GM21447 (cell line): ENCODE measurements around the gene CLCN2.
"Not testable (repeated sequence)": the region's sequence is repeated elsewhere in the genome, so short reads cannot be mapped to it uniquely, and the experiment has no call there.

Experiments used
- ATAC-seq: cut with Tn5 transposase; IDR thresholded peaks from one replicate; pipeline ENCODE4 v1.9.1; 2021; ENCODE audit not compliant: unreplicated experiment

CLCN2 gene

GRCh38 chr3:184347321-184348056 is 13.9 kb downstream of the CLCN2 start:
- no peak for ATAC-seq

DNA sequence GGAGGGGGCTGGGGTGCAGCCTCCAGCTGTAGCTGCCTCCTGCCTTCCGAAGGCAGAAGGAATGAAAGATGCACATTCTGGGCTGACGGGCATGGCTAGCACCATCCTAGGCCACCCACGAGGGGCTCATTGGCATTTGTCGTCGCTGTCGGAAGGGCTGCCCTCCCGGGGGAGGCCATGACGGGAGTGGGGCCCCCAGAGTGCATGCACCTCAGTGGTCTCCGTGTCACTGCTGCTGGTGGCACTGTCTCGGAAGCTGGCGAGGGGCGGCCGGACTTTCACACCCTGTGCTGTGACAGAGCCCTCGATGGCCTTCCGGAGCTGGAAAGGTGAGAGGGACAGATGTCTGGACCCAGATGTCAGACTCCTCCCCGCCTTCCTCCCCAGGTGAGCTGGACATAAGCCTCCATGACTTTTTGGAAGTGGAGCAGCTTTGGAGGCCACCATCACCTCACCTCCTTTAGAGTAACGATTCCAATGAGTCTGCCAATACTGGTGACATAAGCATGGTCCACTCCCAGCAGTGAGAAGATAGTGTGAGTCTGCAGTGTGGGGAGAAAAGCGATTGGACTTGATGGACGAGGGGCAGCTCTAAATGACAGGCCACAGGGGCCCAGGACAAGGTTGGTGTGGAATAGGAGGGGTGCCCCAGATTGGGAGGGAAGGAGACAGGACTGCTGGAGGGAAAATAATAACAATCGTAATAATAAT is 14.8 kb downstream of the CLCN2 start:
- no peak for ATAC-seq

GRCh38 chr3:184345317-184346144 is 15.9 kb downstream of the CLCN2 start:
- ATAC-seq = peak; percentile 66

GRCh38 chr3:184344579-184345316 is 16.7 kb downstream of the CLCN2 start:
- no peak for ATAC-seq

GRCh38 chr3:184343200-184343876 is 18.1 kb downstream of the CLCN2 start:
- no peak for ATAC-seq

DNA sequence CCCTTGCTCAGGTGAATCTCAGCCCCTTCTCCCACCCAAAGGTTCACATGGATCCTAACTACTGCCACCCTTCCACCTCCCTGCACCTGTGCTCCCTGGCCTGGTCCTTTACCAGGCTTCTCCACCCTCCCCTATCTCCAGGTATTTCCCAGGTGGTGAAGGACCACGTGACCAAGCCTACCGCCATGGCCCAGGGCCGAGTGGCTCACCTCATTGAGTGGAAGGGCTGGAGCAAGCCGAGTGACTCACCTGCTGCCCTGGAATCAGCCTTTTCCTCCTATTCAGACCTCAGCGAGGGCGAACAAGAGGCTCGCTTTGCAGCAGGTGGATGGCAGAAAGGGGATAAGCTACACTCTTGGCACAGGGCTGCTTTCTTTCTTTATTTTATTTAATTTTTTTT is 19.5 kb downstream of the CLCN2 start:
- no peak for ATAC-seq

DNA sequence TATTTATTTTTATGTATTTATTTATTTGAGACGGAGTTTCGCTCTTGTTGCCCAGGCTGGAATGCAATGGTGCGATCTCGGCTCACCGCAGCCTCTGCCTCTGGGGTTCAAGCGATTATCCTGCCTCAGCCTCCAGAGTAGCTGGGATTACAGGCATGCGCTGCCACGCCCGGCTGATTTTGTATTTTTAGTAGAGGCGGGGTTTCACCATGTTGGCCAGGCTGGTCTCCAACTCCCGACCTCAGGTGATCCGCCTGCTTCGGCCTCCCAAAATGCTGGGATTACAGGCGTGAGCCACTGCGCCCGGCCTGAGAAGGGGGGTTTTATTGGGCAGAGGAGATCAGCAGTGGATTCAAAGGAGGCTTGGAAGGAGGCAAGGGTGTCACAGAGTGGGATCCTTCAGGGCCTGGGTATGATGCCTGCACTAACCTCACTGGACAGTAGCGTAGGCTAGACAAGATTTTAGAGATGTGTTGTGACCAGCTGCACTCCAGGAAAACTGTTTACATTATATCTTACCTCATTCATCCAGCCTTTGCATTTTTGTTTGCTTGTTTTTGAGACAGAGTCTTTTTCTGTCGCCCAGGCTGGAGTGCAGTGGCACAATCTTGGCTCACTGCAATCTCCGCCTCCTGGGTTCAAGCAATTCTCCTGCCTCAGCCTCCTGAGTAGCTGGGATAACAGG is 21.8 kb downstream of the CLCN2 start:
- ATAC-seq = not testable (repeated sequence)

- ATAC-seq = no peak
Measured at GRCh38 chr3:184339001-184339400, 22.4 kb downstream of the CLCN2 start.

GRCh38 chr3:184338511-184338945 is 22.9 kb downstream of the CLCN2 start:
- no peak for ATAC-seq

GRCh38 chr3:184337981-184338380 is 23.4 kb downstream of the CLCN2 start:
- ATAC-seq = no peak

DNA sequence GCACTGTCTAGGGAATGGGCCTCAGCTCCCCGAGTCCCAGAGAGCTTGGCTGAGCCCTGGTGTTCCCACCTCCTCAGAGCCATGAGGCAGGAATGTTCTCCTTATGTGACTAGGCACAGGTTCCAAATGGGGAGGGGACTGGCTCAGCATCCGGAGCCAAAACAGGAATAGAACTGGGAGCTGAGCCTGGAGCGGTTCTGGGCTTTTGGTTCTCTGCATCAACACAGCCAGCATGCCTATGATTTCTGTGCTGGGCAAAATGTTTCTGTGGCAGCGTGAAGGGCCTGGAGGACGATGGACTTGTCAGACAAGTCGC is 24.0 kb downstream of the CLCN2 start, which contains the start of gene FAM131A:
FAM131A (plus strand) TSS at position 202 of the 316 bp plus-strand sequence; CDS start at position 233, 31 bp downstream.
- no peak for ATAC-seq

- ATAC-seq = no peak
Measured at GRCh38 chr3:184336547-184337398, 24.6 kb downstream of the CLCN2 start.

DNA sequence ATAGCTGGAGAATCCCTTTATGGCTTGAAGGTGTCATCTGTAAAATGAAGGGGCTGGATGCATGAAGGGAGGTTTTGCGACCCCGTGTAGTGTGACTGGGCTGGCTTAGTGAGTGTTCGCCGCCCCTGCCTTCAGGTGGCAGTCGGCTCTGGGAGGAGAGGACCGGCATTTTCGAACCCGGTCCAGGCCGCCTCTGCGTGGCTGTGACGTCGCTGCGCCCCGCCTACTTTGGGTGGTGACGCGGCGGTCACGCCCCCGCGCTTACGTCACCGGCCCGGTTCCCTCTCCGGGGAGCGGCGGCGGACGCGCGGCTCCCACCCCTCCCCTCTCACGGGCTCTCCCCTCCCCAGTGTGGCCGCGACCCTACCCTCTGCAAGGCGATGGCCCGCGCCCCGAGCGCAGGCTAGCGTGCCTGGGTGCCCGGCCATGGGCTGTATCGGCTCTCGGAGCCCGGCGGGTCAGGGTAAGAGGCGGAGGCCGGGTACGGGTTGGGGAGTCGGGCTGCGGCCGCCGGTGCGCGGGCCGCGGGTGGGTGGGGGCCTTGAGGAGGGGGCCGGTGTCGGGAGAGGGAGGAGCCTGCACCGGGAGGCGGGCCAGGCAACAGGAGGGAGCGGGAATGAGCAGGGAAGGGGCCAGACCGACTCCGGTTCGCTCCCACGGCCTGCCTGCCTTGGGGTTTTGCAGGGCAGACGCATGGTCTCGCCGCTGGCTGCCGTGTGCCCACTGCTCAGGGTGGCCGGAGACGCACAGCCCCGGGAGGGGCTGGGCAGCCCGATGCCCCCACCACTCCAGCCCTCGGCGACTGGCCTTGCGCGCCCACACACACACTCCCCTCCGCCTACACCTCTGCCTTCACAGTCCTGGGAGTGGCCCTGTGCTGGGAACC is 25.5 kb downstream of the CLCN2 start:
- peak; percentile 83 for ATAC-seq

GRCh38 chr3:184335291-184335660 is 26.1 kb downstream of the CLCN2 start:
- peak; percentile 9 for ATAC-seq

- no peak for ATAC-seq
Measured at GRCh38 chr3:184334470-184335158, 26.8 kb downstream of the CLCN2 start.

DNA sequence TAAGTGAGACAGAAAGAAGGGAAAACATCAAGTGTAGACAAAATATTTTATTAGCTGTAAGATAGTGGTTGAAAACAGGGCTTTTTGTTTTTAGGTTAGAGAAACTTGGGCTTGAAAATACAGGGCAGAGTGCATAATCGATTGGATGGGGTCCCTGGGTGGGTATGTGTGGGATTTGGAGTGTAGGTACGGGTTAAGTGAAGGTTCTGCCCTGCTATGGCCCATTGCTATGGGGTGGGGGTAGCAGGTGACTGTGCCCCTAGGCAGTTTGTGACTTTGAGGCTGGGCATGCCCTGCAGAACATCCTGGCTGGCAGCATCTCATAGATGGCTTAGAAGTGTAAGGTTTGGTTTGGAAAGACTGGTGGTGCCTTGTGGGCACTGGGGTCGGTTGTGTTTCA is 27.7 kb downstream of the CLCN2 start:
- ATAC-seq = no peak

DNA sequence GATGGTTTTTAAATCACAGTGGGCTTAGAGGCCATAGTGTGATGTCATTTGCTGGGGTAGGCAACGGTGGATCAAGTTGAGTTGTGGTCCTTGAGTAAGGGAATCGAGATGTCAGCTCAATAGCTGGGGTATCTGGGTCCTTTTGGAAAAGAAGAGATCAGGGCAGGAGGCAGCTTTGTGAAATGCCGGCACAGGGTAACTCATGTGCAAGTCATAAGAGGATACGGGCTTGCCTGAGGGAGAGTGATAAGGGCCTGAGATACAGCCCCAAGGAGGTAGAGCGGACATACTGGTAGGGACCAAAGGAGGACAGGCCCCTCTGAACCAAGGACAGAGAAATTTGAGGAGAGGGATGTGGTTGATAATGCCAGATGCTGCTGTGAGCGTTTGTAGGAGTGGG is 28.2 kb downstream of the CLCN2 start:
- no peak for ATAC-seq
